GM12878 (cell line): Measurements from ENCODE around the gene GFAP. TPM values are rescaled to one million over a fixed set of nuclear protein-coding genes. Genes with fewer than 3 reads are reported as not detected.

Source experiments
- ASH2L ChIP-seq: fragments of 300-600, 200-600 bp; sonication (generic); IDR thresholded peaks from 2 replicates; pipeline ENCODE4 v1.6.1; 2017; ENCODE audit warnings: low read depth, mild to moderate bottlenecking, borderline replicate concordance
- BCLAF1 ChIP-seq: fragments of 450-650 bp; IDR thresholded peaks from 2 replicates; pipeline ENCODE4 v1.6.1; 2017; ENCODE audit warnings: antibody characterized with exemption, mild to moderate bottlenecking, moderate library complexity
- CHD2 ChIP-seq: IDR thresholded peaks from 2 replicates; pipeline ENCODE4 v1.6.1; 2011; ENCODE audit warnings: low read depth, low read length, improper control_type of control experiment, borderline replicate concordance
- EED ChIP-seq: sonication (generic); IDR thresholded peaks from 2 replicates; pipeline ENCODE4 v1.6.1; 2016; ENCODE audit warnings: antibody characterized with exemption, low read depth
- GABPA ChIP-seq: IDR thresholded peaks from 2 replicates; pipeline ENCODE4 v1.6.1; 2014; ENCODE audit warnings: antibody characterized with exemption, low read depth, mild to moderate bottlenecking, inconsistent platforms
- IRF5 ChIP-seq: fragments of 450-650 bp; IDR thresholded peaks from 2 replicates; pipeline ENCODE4 v1.6.1; 2017; ENCODE audit warnings: borderline replicate concordance
- WRNIP1 ChIP-seq: IDR thresholded peaks from 2 replicates; pipeline ENCODE4 v1.6.1; 2011; ENCODE audit warnings: low read depth, low read length, improper control_type of control experiment, borderline replicate concordance
- ZBTB11 ChIP-seq: fragments of 450-650 bp; formaldehyde crosslinking; IDR thresholded peaks from 2 replicates; pipeline ENCODE4 v1.5.0; 2022; ENCODE audit warnings: mild to moderate bottlenecking, missing genetic modification characterization
- polyA plus RNA-seq, 11 experiments: library from polyadenylated mRNA; depleted of rRNA in 4 of 11; unstranded in 6 of 11; stranded (reverse) in 5 of 11; fragments of >200 nt; fragmentation: Nextera tagmentation in 4 of 11; fragmentation: Illumina TruSeq in 1 of 11; extraction: Ambion mirVana in 4 of 11; extraction: Trizol in 1 of 11; gene quantifications; 1 replicate in 1 of 11; 2 replicates in 10 of 11; pipeline versions ENCODE4 v1.2.1 to v1.2.3, GENCODE V29; 2011 to 2016; ENCODE audit warnings: inconsistent platforms in 2 of 11, missing spikeins in 2 of 11, low read depth in 1 of 11
- total RNA-seq, 4 experiments: library from RNA; depleted of rRNA in 3 of 4; stranded (reverse); fragments of >200 nt in 3 of 4; fragmentation: Illumina TruSeq in 1 of 4; extraction: Trizol in 1 of 4; gene quantifications; 2 replicates each; pipeline versions ENCODE4 v1.2.1 to v1.2.3, GENCODE V29; 2013 to 2021

GFAP gene
- total and polyA plus RNA-seq, 10 of the 15 experiments (the other 5 are each of a cell fraction or from before 2014, with no cell fraction given) = 0.04 to 0.25 TPM; not detected in 8

GRCh38 chr17:44906010-44906646 is 9.2 kb downstream of the GFAP start (continued):
- TF ChIP-seq BCLAF1 = no peak
- no peak for TF ChIP-seq EED
- TF ChIP-seq CHD2 = no peak
- TF ChIP-seq ASH2L = no peak
- no peak for TF ChIP-seq IRF5
- TF ChIP-seq ZBTB11 = no peak
- no peak for TF ChIP-seq WRNIP1
- TF ChIP-seq GABPA = no peak
